Activated naive CD4-positive, alpha-beta T cell treated with Interleukin-2 at 50 U/mL for 16 hours (primary cell): Measurements from ENCODE around the gene PITRM1.
A peak's percentile ranks its signal among the peaks of the same experiment; 100 is the strongest.
"Not testable (repeated sequence)": the region's sequence is repeated elsewhere in the genome, so short reads cannot be mapped to it uniquely, and the experiment has no call there.

Experiments
- DNase-seq: peaks from one replicate; pipeline ENCODE4 v3.0.0-alpha.2; 2020

Gene PITRM1, protein sequence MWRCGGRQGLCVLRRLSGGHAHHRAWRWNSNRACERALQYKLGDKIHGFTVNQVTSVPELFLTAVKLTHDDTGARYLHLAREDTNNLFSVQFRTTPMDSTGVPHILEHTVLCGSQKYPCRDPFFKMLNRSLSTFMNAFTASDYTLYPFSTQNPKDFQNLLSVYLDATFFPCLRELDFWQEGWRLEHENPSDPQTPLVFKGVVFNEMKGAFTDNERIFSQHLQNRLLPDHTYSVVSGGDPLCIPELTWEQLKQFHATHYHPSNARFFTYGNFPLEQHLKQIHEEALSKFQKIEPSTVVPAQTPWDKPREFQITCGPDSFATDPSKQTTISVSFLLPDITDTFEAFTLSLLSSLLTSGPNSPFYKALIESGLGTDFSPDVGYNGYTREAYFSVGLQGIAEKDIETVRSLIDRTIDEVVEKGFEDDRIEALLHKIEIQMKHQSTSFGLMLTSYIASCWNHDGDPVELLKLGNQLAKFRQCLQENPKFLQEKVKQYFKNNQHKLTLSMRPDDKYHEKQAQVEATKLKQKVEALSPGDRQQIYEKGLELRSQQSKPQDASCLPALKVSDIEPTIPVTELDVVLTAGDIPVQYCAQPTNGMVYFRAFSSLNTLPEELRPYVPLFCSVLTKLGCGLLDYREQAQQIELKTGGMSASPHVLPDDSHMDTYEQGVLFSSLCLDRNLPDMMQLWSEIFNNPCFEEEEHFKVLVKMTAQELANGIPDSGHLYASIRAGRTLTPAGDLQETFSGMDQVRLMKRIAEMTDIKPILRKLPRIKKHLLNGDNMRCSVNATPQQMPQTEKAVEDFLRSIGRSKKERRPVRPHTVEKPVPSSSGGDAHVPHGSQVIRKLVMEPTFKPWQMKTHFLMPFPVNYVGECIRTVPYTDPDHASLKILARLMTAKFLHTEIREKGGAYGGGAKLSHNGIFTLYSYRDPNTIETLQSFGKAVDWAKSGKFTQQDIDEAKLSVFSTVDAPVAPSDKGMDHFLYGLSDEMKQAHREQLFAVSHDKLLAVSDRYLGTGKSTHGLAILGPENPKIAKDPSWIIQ

DNA sequence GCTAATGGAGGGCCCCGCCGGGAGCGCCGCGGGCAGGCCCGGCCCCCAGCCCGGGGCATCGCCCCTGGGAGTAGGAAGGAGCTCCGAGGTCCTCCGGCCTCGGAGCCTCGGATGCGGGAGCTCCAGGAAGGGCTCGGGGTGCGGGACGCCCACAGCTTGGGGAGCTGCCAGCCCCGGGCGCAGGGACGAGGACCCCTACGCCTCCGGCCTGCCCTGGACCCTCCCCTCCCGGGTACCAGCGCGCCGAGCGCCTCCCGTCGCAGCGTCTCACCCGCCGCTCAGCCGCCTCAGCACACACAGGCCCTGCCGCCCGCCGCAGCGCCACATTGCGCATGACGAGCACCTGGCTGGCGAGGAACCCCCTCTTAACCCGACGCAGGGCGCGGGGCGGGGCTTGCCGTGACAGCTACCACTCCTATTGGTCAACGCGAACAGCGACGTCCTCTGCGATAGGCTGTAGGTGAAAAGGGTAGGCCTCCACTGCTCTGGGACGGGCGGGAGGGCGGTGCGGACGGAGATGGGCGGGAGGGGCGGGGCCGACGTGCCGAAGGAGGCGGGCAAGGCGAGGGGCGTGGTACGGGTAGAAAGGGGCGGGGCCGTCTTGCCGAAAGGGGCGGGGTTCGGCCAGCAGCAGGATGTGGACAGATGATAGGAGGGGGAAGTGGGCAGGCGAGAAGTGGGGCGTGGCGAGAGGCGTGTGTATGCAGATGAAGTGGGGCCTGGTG, at the start of gene PITRM1:
TSS of gene PITRM1 (minus strand) at position 337 of the 725 bp plus-strand sequence. CDS start at position 327, 10 bp downstream.
- peak; percentile 99 for DNase-seq

DNA sequence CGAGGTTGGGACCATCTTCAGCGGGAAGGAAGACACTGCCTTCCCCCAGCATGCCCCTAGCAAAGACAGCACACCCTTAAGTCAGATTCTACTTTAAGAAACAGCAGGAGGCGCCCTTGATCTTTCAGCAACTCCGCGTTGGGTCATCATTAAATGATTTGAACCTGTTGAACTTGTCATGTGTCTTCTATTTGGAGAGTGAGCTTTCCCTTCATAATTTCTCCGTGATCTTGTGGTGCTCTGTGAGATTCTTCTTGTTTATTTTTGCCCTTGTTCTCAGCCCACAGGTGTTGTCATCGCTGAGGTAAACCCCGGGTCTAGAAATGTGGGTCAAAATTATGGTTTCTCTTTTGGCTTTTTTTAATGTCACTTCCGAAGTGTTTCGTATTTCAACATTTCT, 49.5 kb upstream of the PITRM1 start:
- no peak for DNase-seq

DNA sequence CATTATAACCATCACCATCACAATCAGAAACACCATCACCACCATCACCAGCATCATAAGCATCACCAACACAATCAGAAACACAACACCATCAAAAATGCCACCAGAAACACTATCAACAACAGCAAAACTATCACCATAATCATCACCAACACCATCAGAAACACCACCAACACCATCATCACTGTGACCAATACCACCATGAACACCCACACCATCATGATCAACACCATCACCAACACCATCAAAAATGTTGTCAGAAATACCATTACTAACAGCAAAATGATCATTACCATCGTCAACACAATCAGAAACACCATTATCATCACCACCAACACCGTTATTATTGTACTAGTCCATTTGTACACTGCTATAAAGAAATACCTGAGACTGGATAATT, 49.0 kb upstream of the PITRM1 start:
- DNase-seq = not testable (repeated sequence)

DNA sequence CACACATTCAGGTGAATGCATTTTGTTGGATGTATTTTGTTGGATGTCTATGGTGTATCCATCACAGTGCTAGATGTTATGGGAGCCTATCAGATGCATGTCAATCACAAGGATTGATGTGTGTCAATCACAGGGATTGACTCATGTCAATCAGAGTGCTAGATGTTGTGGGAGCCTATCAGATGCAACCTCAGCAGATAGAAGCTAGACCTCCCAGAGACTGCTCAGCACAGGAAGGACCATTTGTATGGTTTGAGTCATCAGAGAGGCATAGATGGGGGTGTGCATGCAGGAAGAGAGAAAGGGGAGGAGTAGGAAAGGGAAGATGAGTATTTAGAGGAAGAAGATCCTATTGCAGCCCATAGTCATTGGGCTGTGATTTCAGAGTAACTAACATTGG, 48.3 kb upstream of the PITRM1 start:
- DNase-seq = no peak

DNA sequence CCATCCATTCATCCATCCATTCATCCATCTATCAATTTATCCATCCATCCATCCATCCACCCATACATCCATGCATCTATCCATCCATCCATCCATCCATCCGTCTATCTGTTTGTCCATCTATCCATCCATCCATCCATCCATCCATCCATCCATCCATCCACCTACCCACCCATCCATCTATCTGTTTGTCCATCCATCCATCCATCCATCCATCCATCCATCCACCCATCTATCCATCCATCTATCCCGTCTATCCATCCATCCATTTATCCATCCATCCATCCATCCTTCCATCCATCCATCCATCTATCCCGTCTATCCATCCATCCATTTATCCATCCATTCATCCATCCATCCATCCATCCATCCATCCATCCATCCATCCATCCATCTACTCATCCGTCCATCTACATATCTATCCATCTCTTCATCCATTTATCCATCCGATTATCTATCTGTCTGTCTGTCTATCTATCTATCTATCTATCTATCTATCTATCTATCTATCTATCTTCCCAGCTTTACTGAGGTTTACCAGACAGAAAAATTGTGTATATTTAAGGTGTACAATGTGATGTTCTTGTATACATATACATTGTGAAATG, 46.5 kb upstream of the PITRM1 start:
- not testable (repeated sequence) for DNase-seq

DNA sequence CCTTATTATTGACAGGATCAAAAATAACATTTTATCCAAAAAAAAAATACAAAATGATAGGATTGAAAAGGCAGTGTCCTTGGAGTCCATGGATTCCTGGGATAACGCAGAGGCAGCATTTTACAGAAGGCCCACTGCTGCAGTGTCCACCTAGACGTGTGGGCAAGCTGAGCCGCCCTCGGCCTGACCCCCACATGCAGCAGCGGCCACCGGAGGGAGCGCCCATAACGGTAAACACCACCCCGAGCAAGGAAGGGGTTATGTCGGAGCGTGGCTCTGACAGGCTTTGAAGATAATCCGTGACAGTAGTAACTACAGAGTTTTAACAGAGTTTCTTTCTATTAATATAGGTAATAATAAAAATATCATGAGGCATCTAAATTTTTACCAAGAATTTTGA, 45.3 kb upstream of the PITRM1 start:
- no peak for DNase-seq

DNA sequence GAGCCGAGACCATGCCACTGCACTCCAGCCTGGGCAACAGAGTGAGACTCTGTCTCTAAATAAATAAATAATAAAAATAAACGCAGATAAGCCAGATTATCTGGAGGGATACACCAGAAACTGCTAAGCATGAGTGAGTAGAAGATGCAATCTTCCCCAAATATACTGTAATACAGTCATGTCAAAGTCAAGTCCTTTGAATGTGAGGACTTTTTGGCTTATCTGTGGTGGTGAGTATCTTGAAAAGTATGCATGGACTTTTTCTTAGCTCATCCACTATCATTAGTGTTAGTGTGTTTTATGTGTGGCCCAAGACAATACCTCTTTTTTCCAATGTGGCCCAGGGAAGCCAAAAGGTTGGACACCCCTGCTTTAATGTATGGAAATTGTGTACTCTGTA, 44.7 kb upstream of the PITRM1 start:
- DNase-seq = no peak

DNA sequence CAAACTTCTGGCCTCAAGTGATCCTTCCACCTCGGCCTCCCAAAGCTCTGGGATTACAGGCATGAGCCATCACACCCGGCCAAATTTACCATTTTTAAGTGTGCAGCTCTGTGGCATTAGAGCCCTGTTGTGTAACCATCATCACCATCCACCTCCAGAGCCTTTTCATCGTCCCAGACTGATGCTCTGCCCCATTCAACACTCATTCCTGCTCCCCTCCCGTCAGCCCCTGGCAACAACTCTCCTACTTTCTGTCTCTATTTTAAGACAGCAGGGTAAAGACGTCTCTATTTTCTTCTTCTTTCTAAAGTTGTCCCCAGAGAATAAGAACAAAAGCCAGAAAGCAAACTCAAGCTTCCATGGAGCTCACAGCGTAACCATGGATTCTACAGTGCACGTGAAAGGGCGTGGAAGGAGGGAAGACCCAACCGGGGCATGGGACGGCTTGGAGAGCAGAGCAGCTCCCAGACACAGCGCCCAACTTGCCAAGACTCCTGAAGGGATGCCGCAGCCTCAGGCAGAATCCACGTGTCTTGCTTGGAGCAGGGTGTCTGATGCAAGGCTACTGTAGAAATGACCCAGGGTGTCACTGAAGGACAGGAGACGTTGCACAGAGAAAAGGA, 42.7 kb upstream of the PITRM1 start:
- DNase-seq = no peak

DNA sequence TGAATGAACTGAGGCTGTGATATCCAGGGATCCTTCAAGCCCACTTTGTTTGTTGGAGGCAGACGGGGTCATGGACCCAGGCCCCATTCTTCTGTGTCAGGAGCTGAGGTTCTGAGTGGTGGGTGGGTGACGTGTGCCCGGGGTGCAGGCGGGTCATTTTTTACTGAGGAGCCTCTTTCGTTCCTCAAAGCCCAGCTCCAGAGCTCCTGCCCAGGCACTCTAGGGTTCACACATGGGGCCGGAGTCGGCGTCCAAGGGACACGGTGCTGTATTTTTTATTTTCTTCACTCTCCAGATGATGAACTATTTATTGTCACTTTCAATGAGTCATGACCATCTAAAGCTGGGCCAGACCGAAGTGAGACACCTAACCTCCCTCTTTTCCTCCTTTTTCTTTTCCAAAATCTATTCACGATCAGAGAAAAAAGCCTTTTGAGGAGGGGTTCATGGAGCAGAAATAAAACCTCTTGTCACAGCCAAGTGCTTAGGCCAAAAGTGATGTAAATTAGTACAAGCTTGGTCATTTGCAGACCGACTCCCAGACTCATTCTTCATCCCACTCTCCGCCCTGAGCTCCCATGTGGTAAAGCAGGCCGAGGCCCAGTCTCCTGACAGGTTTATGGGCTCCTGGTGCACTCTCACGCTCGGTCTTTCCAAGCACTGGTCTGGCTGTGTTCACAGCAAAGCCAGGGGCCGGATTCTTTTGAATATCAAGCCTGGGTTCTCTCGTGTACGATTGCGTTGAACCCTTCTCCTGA, 41.4 kb upstream of the PITRM1 start:
- DNase-seq = no peak

DNA sequence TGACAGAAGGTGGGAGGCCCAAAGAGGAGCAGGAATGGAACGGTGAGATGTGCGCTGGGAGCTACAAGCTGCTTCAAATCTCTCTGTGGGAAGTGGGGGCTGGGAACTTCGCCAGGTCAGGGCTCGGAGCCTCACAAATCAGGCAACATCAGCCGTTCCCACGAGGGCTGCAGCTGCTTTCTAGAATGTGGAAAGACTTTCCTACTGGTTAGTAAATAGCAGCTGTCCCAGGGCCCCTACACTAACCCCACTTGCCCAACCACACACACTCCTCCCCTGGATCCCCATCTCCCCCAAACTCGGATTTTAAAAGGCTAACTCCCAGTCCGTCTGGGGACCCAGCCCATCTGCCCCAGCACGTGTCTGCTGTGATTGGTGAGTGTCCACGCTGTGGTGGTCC, 40.6 kb upstream of the PITRM1 start:
- no peak for DNase-seq

DNA sequence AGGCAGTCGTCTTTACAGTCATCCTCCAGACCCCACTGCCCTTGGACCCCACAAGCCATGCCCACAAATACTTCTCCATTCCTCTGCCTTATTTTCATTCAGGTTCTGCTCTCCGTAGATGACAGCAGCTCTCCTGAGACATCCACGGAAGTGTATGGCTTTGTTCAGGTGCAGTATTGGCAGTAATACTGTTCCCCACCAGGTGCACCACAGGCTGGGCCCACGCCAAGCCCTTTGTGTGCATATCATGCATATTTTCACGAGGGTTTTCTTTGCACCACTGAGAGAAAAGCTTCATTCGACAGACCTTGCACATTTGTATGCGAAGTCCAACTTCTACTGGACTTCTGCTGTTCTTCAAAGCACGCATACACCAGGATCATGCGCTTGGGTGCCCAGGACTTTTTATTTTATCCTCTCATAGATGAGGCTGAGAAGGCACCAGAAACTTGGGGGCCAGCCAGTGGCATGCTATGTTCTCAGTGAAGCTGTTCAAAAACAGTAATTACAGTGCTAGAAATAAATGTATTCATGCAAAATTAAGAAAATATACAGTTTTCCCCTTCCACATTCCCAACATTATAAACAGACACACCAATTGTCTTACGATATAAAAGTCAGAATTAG, 37.8 kb upstream of the PITRM1 start:
- DNase-seq = no peak

DNA sequence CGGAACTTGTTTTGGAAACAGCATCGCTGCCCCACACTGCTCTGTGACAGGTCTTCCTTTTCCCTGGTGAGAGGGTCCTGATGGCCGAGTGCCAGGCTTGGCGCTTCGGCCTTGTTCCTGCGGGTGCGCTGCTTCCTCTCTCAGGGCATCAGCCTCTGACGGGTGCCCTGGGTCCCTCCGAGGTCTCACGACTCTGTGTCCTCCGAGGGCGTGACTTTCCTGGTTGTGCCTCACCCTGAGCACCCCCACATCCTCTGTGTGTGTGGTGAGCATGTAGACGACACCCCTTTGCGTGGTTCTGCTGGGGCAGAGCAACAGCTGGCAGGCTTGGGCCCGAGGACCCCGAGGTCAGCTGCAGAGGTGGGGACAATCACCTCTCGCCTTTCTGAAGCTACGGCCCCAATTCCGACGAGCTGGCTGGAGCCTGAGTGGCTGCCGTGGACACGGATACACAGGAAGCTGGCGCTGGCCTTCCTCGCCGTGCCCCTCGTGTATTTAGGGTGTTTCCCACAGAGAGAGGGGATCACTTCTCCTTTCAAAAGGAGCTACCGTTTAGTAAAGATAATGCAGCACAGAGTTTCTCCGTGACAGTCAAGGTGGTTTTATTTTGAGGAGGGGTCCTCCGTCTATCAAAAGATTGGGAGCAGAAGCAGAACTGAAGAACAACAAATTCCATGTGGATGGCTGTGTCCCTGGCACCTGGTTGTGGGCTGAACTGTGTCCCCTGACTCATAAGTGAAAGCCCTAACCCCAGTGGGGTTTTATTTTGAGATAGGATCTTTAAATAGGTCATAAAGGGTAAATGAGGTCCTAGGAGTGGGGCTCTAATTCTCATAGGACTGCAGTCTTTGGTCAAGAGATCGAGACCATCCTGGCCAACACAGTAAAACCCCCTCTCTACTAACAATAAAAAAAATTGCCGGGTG, 36.2 kb upstream of the PITRM1 start:
- no peak for DNase-seq

DNA sequence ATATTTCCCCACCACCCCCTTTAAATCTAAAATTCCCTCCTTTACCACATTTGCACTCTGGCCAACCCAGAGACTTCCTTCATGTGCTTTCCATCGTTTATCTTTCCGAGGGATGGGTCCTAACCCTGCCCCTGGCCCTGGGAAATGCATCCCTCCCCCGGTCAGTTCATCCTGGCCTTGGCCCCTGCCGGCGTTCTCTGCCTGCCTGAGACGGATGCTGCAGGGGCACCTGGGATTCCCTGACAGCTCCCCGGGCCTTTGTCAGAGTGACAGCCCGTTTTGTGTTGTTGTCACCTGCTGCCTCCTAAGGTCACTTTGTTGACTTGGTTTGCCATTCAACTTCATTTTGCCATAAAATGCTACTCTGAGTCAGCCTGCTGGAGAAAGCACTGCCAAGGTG, 34.8 kb upstream of the PITRM1 start:
- DNase-seq = no peak

DNA sequence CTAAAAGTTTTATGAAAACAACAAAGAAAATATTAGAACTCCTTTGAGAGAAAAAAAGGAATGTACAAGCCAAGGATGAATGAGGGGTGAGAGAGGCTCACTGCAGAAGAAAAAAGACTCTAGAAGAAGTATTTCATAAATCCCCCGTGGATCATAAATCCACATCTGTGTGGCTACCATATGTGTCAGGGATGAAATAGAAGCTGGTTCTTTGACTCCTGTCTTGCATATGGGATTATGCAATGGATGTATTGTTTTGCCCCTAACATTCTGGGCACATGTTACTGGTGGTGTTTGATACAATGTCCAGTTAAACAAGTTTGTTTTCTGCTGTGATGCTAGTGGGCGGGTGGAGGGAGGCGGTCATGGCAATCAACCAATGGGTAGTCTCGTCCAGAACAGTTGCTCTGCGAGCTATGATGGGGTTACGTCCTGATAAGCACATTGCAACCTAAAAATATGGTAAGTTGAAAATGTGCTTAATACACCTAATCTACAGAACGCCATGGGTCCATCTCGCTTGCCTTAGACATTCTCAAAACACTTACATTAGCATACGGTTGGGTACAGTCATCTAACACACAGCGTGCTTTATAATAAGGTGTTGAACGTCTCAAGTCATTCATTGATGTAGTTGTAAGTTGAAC, 34.1 kb upstream of the PITRM1 start:
- DNase-seq = no peak

DNA sequence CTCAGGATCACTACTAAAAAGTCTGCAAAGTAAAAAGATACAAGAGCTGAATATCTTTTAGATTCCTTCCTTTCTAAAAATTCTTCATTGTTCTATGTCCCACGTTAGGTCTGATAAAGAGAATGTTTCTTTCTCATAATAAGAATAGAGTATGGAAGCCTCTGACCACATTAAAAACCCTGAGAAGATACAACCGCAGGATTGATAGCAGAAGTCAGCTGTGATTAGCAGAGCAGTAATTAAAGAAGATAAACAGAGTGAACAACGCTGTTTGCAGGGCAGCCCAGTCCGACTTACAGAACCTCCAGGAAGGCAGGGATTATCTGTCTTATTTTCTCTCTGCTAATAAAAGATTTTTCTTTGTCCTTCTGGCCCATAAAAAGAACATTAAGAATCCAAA, 31.4 kb upstream of the PITRM1 start:
- DNase-seq = no peak

DNA sequence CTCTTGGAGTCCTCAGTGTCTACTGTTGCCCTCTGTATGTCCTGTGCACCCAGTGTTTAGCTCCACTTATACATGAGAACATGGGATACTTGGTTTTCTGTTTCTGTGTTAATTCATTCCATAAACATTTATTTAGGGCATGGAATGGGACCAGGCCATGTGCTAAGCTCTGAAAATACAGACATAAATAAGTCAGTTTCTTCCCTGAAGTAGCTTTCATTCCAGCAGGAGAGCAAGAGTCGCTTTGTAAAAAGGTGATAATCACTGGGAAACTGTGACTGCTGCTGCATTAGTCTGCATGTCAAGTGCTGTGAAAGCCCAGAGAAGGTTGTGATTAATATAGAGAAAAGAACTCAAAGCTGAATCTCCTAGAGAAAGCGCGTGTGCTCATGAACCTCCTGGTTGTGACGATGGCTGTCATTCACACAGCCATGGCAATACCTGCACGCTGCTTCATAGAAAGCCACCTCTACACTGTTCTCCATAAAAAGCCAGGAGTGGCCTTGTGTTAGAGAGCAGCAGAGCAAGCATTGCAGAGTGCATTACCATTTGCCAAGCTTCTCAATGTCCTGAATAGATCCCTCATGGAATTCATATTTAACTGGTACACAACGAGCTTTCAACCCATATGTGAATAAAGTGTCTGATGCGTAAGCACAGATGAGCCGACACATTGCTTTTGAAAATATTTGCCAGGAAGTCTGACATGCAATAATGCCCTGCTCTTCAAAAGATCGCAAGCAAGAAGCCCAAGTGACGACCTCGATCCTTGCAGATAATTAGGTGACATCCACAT, 30.6 kb upstream of the PITRM1 start:
- no peak for DNase-seq

DNA sequence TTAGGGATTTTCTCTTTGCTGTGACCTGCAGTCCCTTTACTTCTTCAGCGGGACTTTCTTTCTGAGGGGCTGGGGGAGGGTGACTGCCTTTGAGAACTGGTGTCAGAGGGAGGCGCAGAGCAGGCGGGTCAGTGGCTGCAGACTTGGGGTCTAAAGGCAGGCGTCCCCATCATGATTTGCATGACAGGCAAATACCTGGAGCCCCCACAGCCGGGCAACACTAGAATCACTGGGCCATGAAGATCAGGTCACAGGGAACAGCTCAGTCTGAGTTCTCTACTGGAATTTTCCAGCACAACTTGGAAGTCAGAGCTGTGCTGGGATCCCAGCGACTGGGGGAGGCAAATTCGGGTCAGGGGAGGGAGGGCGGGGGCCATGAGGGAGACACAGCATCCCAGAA, 29.2 kb upstream of the PITRM1 start:
- no peak for DNase-seq

DNA sequence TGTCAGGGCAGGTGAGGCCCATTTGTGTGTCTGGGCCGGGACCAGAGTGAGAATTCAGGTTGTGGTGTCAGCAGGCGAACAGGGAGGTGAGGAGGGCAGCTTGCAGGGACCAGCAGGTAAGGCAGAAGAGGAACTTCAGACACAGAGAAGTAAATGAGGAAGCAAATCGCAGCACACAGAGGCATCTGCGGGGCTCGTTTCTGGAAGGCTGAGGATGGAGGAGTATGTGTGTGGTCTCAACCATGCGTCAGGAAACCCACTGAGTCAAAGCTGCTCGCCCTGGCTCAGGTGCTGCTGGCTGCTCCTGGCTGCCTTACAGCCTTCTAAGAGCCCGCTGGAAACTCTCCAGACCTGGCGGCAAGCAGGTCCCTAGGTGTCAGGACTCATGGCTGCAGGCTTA, 26.9 kb upstream of the PITRM1 start:
- DNase-seq = no peak
